A549 treated with Hydrocortisone at 1 μM for 4 hours (cell line): ENCODE results near the gene PRPF40A. TPM values are rescaled to one million over a fixed set of nuclear protein-coding genes. Genes with fewer than 3 reads are reported as not detected.

Experiments used
- total RNA-seq: library from RNA; stranded (reverse); fragments of 200-300 nt; extraction: Qiagen RNA extraction; gene quantifications from 5 replicates; pipeline ENCODE4 v1.2.3, GENCODE V29; 2022

PRPF40A gene
- total RNA-seq = 68.5 to 96.0 TPM (median 82.1 TPM) in 5 replicates

DNA sequence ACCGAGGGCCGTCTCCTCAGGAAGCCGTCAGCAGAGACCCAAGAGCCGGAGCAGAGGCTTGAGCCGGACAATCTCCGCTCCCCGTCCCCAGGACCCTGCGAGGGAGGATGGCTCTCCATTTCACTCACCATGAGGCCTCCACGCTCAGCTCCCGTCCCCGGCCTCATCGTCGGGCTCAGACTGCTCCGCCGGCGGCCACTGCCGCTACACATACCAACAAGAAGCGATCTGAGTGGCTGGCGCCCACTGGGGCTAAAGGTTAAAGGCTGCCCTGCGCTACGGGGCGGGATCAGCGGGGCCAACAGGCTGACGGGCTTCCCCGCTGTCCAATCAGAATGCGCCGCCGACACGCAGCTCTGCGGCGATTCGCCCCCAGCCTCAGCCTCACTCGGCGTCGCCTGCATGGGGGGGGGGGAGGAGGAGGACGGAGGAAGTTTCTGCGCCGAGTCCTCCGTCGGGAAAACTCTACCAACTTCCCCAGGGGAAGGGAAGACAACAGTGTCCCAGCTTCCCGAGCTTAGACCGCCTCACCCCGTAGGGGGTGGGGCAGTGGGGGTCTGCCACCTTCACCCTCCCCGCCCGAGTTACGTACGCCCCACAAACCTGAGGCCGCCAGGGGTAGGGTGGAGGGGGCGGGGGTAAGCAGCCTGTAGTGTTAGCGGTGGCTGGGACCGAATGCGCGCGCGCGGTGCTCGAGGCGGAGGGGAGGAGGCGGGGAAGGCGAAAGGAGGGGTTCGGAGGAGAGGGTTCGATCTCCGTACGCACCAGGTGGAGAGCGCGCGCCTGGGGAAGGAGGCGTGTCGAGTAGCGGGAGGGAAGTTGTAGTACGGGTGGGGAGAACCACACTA is at the start of gene PRPF40A:
Gene PRPF40A (minus strand): TSS at position 234 of the 848 bp plus-strand sequence. CDS start 22 bp downstream, at position 212.

DNA sequence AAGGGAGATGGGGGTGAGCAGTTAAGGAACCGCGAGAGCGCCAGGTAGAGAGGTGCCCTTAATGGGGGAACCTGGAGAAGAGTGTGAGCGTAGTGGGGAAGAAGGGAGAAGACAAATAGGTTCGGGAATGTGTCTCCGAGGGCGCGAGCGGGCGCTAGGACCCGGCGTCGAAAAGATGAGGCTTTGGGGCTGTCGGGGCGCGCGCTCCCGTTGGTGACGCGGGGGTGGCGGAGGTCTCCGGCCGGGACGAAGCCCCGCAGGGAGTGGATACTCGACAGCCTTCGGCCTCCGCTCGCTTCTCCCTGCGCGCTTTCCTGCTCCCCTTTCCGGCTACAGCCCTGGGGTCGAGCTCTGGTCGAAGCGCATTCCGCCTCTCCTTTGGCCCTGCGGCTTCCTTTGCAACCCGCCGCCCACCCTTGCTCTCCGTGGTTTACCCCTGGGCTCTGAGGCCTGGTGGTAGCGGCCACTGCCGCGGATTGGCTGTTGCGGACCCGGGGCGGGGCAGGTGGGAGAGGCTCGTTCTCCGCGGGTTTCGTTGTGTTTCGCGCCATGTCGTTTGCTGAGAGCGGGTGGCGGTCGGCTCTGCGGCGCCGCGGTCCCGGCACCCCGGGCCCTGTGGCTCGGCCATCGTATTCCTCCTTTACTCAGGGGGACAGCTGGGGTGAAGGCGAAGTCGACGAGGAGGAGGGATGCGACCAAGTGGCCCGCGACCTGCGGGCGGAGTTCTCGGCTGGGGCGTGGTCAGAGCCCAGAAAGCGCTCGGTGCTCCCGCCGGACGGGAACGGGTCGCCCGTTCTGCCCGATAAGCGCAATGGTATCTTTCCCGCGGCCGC is 1.0 kb upstream of the PRPF40A start, which contains the start of gene ARL6IP6:
Gene ARL6IP6 (plus strand): TSS at position 545 of the 833 bp plus-strand sequence. CDS start 5 bp downstream, at position 550.

Other genes with a start within 250 kb of the PRPF40A start
- 19.3 to 24.6 TPM (median 22.6 TPM) in 5 replicates for gene ARL6IP6, start 1.2 kb upstream of the PRPF40A start, total RNA-seq